Measurements from ENCODE around the gene CYBA.
A peak's percentile ranks its signal among the peaks of the same experiment; 100 is the strongest.

The CYBA gene

GRCh38 chr16:88691129-88691813 is 40.4 kb upstream of the CYBA start:
- Histone ChIP-seq H3K36me3 (ENCODE audit: low read depth) (no peaks in the 10 kb centered on the region), H3K27ac (ENCODE audit: poor library complexity, severe bottlenecking) (no peak overlapping the region), H3K4me1 (ENCODE audit: insufficient read depth, poor library complexity, severe bottlenecking) (no peaks in the 10 kb centered on the region), H3K4me3 (ENCODE audit: severe bottlenecking) (no peak overlapping the region), H3K9me3 (ENCODE audit: severe bottlenecking) (no peaks in the 10 kb centered on the region), H3K27me3 (ENCODE audit: insufficient read depth, poor library complexity, severe bottlenecking) (peaks cover 20% of the 10 kb centered on the region)
- no peak for ATAC-seq (ENCODE audit: low read depth)
- no peak for DNase-seq (ENCODE audit: low spot score)
- TF ChIP-seq CTCF (IDR thresholded peaks at IDR 0.05; ENCODE audit: poor library complexity, severe bottlenecking), result no peak

GRCh38 chr16:88690341-88691128 is 39.7 kb upstream of the CYBA start:
- no peak for ATAC-seq (ENCODE audit: low read depth)
- Histone ChIP-seq H3K27me3 (ENCODE audit: insufficient read depth, poor library complexity, severe bottlenecking) (peaks cover 21% of the 10 kb centered on the region), H3K4me1 (ENCODE audit: insufficient read depth, poor library complexity, severe bottlenecking) (no peaks in the 10 kb centered on the region), H3K4me3 (ENCODE audit: severe bottlenecking) (no peak overlapping the region), H3K27ac (ENCODE audit: poor library complexity, severe bottlenecking) (no peak overlapping the region), H3K36me3 (ENCODE audit: low read depth) (no peaks in the 10 kb centered on the region), H3K9me3 (ENCODE audit: severe bottlenecking) (no peaks in the 10 kb centered on the region)
- DNase-seq (ENCODE audit: low spot score), result no peak
- no peak for TF ChIP-seq CTCF (IDR thresholded peaks at IDR 0.05; ENCODE audit: poor library complexity, severe bottlenecking)

GRCh38 chr16:88688013-88688778 is 37.3 kb upstream of the CYBA start:
- TF ChIP-seq CTCF (IDR thresholded peaks at IDR 0.05; ENCODE audit: poor library complexity, severe bottlenecking), result no peak
- Histone ChIP-seq H3K4me1 (ENCODE audit: insufficient read depth, poor library complexity, severe bottlenecking) (no peaks in the 10 kb centered on the region), H3K27me3 (ENCODE audit: insufficient read depth, poor library complexity, severe bottlenecking) (peaks cover 24% of the 10 kb centered on the region), H3K4me3 (ENCODE audit: severe bottlenecking) (no peak overlapping the region), H3K9me3 (ENCODE audit: severe bottlenecking) (no peaks in the 10 kb centered on the region), H3K27ac (ENCODE audit: poor library complexity, severe bottlenecking) (no peak overlapping the region), H3K36me3 (ENCODE audit: low read depth) (no peaks in the 10 kb centered on the region)
- ATAC-seq (ENCODE audit: low read depth), result peak; percentile 20; the same call in 2 of the 3 replicates
- DNase-seq (ENCODE audit: low spot score), result no peak

- H3K27ac ChIP-seq (ENCODE audit: poor library complexity, severe bottlenecking), result no peak overlapping the region
- H3K4me3 ChIP-seq (ENCODE audit: severe bottlenecking), result no peak overlapping the region
- DNase-seq (ENCODE audit: low spot score) (no peak), ATAC-seq (ENCODE audit: low read depth) (no peak)
- H3K4me1 ChIP-seq (ENCODE audit: insufficient read depth, poor library complexity, severe bottlenecking), result no peaks in the 10 kb centered on the region
- no peaks in the 10 kb centered on the region for H3K9me3 ChIP-seq (ENCODE audit: severe bottlenecking)
- no peaks in the 10 kb centered on the region for H3K36me3 ChIP-seq (ENCODE audit: low read depth)
- TF ChIP-seq CTCF (IDR thresholded peaks at IDR 0.05; ENCODE audit: poor library complexity, severe bottlenecking), result no peak
- H3K27me3 ChIP-seq (ENCODE audit: insufficient read depth, poor library complexity, severe bottlenecking), result peaks cover 24% of the 10 kb centered on the region
Measured at GRCh38 chr16:88687676-88688012, 36.8 kb upstream of the CYBA start.

Measured in RWPE2 (cell line).